ENCODE data around the gene COBLL1. TPM values are rescaled to one million over a fixed set of nuclear protein-coding genes. Genes with fewer than 3 reads are reported as not detected.

COBLL1 gene
- total and polyA plus RNA-seq, 9 donors: 11.5 to 56.8 (median 38.4) TPM

DNA sequence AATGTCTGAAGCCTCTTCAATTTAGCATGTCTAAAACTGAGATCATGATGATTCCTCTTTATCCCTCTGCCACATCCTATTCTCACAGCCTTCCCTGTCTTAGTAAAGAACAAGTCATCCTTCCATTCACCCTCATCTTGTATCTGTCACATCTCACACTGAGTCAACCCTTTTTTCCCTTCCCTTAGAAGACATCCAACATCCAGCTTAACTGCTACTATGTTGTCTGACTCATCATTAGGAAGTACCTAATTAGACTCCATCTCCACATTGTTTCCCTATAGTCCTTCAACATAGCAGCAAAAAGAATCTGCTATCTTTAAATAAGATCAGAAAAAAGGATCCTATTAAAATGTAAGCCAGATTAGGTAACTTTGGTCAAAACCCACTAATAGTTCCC lies 135.1 kb downstream of the COBLL1 start:
- H3K9me3 ChIP-seq: no peaks in the 10 kb centered on the region
- DNase-seq: no peak
- no peak overlapping the region for H3K4me3 ChIP-seq
- H3K36me3 ChIP-seq: no peaks in the 10 kb centered on the region
- no peaks in the 10 kb centered on the region for H3K27me3 ChIP-seq
- no peak overlapping the region for H3K27ac ChIP-seq
- TF ChIP-seq, protein P1, sequence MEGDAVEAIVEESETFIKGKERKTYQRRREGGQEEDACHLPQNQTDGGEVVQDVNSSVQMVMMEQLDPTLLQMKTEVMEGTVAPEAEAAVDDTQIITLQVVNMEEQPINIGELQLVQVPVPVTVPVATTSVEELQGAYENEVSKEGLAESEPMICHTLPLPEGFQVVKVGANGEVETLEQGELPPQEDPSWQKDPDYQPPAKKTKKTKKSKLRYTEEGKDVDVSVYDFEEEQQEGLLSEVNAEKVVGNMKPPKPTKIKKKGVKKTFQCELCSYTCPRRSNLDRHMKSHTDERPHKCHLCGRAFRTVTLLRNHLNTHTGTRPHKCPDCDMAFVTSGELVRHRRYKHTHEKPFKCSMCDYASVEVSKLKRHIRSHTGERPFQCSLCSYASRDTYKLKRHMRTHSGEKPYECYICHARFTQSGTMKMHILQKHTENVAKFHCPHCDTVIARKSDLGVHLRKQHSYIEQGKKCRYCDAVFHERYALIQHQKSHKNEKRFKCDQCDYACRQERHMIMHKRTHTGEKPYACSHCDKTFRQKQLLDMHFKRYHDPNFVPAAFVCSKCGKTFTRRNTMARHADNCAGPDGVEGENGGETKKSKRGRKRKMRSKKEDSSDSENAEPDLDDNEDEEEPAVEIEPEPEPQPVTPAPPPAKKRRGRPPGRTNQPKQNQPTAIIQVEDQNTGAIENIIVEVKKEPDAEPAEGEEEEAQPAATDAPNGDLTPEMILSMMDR (IDR thresholded peaks at IDR 0.05): no peak
- TF ChIP-seq POLR2A (IDR thresholded peaks at IDR 0.05): no peak
- no peak for TF ChIP-seq EP300 (IDR thresholded peaks at IDR 0.05)
- H3K4me1 ChIP-seq (ENCODE audit: insufficient read depth): no peaks in the 10 kb centered on the region
- intact Hi-C loops (cut with DNase I): loop anchor here in 1 of 4 donors (10.0 kb wide), 1 partner anchor 142 kb away; no protein-coding TSS in a partner anchor

DNA sequence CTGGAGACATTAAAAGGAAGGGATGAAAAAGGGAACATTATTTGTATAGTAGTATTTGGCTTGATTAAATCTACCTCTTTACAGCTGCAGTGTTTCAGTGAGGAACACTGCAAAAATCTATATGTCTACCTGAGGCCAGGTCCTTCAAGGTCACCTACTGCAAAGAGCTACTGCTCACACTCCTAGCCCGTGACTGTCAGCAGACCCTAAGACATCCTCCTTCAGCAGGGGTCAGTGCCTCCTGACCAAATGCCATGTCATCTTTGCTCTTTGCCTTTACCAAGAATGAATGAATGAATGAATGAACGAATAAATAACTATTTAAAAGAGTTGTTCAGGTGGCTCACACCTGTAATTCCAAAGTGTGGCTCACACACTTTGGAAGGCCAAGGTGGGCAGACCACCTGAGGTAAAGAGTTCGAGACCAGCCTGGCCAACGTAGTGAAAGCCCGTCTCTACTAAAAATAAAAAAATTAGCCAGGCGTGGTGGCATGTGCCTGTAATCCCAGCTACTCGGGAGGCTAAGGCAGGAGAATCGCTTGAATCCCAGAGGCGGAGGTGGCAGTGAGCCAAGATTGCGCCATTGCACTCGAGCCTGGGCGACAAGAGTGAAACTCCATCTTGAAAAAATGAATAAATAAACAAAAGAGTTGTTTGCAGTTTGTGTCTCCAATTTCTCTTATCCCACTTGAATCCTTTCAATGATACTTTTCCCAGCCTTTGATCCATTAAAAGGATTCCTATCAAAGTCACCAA lies 136.0 kb downstream of the COBLL1 start:
- H3K4me1 ChIP-seq (ENCODE audit: insufficient read depth): no peaks in the 10 kb centered on the region
- no peaks in the 10 kb centered on the region for H3K36me3 ChIP-seq
- intact Hi-C loops (cut with DNase I): loop anchor here in 1 of 4 donors (10.0 kb wide), 1 partner anchor 141 kb away; no protein-coding TSS in a partner anchor
- 94 to 96% (median 95%) methylated on average over 12 of the region's 12 CpGs for WGBS, 3 donors
- TF ChIP-seq EP300 (IDR thresholded peaks at IDR 0.05) (no peak), POLR2A (IDR thresholded peaks at IDR 0.05) (no peak)
- TF ChIP-seq, protein P1 (IDR thresholded peaks at IDR 0.05): no peak
- DNase-seq: no peak
- H3K27me3 ChIP-seq: no peaks in the 10 kb centered on the region
- no peaks in the 10 kb centered on the region for H3K9me3 ChIP-seq
- no peak overlapping the region for H3K27ac ChIP-seq
- no peak overlapping the region for H3K4me3 ChIP-seq

DNA sequence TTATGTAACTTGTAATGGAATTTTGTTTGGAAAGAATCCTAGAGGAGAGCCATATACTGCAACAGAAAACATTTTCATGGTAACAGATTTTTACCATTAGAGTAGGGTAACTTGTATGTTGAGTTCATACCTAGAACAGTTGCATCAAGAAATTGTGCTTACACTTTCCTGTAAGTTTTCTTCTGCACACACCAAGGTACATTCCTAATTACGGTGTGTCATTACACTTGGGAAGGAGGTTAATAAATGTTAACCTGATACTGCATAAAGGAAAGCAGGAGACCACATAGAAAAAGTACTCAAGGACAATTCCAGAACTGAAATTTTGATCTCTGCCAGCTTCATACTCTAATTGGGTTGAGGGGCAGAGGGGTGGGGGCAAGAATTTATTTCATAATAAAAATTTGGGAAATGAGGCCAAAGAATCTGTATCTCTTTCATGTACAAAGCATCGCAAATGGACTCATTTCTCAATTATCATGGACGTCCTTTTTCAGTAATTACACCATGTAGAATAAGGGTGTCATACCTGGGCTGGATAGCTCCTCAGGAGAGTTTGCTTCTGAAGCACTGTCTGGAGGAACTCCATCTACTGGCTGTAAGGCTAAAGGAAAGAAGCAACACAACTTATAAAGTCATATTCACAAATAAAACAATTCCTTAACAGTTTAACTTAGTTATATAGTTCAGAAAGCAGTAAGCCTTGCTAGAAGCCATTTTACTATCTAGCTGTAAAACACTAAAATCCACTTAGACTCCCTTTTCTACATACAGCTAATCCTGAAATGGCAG lies 137.5 kb downstream of the COBLL1 start:
- Histone ChIP-seq H3K36me3 (no peaks in the 10 kb centered on the region), H3K9me3 (no peaks in the 10 kb centered on the region), H3K4me1 (ENCODE audit: insufficient read depth) (no peaks in the 10 kb centered on the region), H3K4me3 (no peak overlapping the region), H3K27me3 (no peaks in the 10 kb centered on the region), H3K27ac (no peak overlapping the region)
- intact Hi-C loops (cut with DNase I): loop anchor here in 1 of 4 donors (10.0 kb wide), 1 partner anchor 139 kb away; no protein-coding TSS in a partner anchor
- WGBS, 3 donors: 71 to 80% (median 73%) methylated on average over 3 of the region's 3 CpGs
- TF ChIP-seq, protein P1 (IDR thresholded peaks at IDR 0.05): no peak
- TF ChIP-seq EP300 (IDR thresholded peaks at IDR 0.05) (no peak), POLR2A (IDR thresholded peaks at IDR 0.05) (no peak)
- no peak for DNase-seq

DNA sequence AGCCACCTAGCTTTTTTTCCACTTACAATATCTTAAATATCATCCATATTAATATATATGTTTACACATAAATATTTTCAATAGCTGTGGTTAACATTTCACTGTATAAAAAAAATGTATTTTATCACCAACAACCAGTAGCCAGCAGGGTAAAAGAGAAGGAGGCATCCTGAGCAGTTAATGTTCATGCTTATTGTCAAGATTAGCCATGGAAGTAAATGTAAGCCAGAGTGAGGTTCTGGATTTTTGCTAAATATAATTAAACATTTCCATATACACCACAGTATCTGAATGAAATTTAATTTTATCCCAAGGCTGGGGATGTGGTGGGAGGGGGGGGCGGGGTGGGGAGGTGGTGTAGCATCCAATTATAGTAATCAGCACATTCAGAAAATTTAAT lies 140.1 kb downstream of the COBLL1 start:
- DNase-seq: no peak
- Histone ChIP-seq H3K9me3 (no peaks in the 10 kb centered on the region), H3K27ac (no peak overlapping the region), H3K4me1 (ENCODE audit: insufficient read depth) (no peaks in the 10 kb centered on the region), H3K36me3 (no peaks in the 10 kb centered on the region), H3K4me3 (no peak overlapping the region), H3K27me3 (no peaks in the 10 kb centered on the region)
- TF ChIP-seq, protein P1 (IDR thresholded peaks at IDR 0.05): no peak
- TF ChIP-seq EP300 (IDR thresholded peaks at IDR 0.05) (no peak), POLR2A (IDR thresholded peaks at IDR 0.05) (no peak)
- WGBS, 3 donors: 91 to 100% (median 96%) methylated on average over 1 of the region's 1 CpG
- intact Hi-C loops (cut with DNase I): loop anchor here in 1 of 4 donors (10.0 kb wide), 1 partner anchor 137 kb away; no protein-coding TSS in a partner anchor
